GM12878 (cell line): ENCODE data around the gene ARAP2. TPM values are rescaled to one million over a fixed set of nuclear protein-coding genes. Genes with fewer than 3 reads are reported as not detected.

Experiments
- ATAC-seq: fragments of 200-7000 bp; cut with Tn5 transposase; 3 replicates; pipeline ENCODE4 v1.9.1; 2020; ENCODE audit warnings: mild to moderate bottlenecking, moderate library complexity
- BruUV-seq: library from RNA; stranded (reverse); fragments of 400-500 nt; replicated peaks from 2 replicates; lab custom pipeline; 2021; lab: Mats Ljungman, UMichigan
- CTCF ChIA-PET: fragments of 300-600 bp; sonication (Branson Sonifier 250); formaldehyde crosslinking; extraction: SDS; loops from one replicate; lab custom pipeline; 2021; ENCODE audit warnings: inconsistent platforms; lab: Yijun Ruan, JAX
- POLR2A ChIA-PET: fragments of 350-600 bp; formaldehyde crosslinking; extraction: SDS; loops from one replicate; lab custom pipeline; 2021; ENCODE audit warnings: inconsistent platforms; lab: Charles Lee
- RAD21 ChIA-PET: fragments of 300-600 bp; sonication (Branson Sonifier 250); formaldehyde crosslinking; loops from one replicate; lab custom pipeline; 2023; ENCODE audit warnings: antibody characterized with exemption; ENCODE audit not compliant: unreplicated experiment; lab: Charles Lee
- SMC1A ChIA-PET: fragments of 300-600 bp; sonication (Branson Sonifier 250); formaldehyde crosslinking; loops from one replicate; lab custom pipeline; 2023; ENCODE audit not compliant: unreplicated experiment, uncharacterized antibody; lab: Charles Lee
- DNase-seq: peaks from one replicate; pipeline ENCODE4 v3.0.0-alpha.2; 2011; ENCODE audit warnings: low read depth, low spot score
- FAIRE-seq: peaks from 3 replicates; lab custom pipeline; 2011; peaks lifted over from hg19 to GRCh38; lab: Jason Lieb, UNC
- H2AFZ ChIP-seq: 2 replicates; pipeline ENCODE4 v1.6.0; 2011; ENCODE audit warnings: low read depth, low read length, control low read depth; ENCODE audit not compliant: control insufficient read depth
- H3K27ac ChIP-seq: 2 replicates; pipeline ENCODE4 v1.5.1; 2011; ENCODE audit warnings: control low read depth; ENCODE audit not compliant: control insufficient read depth, insufficient read depth
- H3K27me3 ChIP-seq, 2 experiments: replicated peaks in 1 of 2; 2 replicates each; pipeline versions ENCODE4 v1.6.0 to v1.6.1; 2011; ENCODE audit warnings: low read length in 1 of 2; ENCODE audit not compliant: control insufficient read depth in 2 of 2, insufficient read depth in 2 of 2
- H3K36me3 ChIP-seq, 2 experiments: 2 replicates each; pipeline ENCODE4 v1.5.1; 2011; ENCODE audit warnings: low read length in 1 of 2; ENCODE audit not compliant: control insufficient read depth in 2 of 2, insufficient read depth in 2 of 2
- H3K4me1 ChIP-seq: 2 replicates; pipeline ENCODE4 v1.6.1; 2011; ENCODE audit warnings: mild to moderate bottlenecking, low read length, moderate library complexity, mixed read lengths; ENCODE audit not compliant: control insufficient read depth, insufficient read depth
- H3K4me2 ChIP-seq: 2 replicates; pipeline ENCODE4 v1.6.0; 2011; ENCODE audit warnings: control low read depth; ENCODE audit not compliant: control insufficient read depth, insufficient read depth
- H3K4me3 ChIP-seq: fragments of 200-600 bp; sonication (generic); 2 replicates; pipeline ENCODE4 v1.5.1; 2016
- H3K79me2 ChIP-seq: 2 replicates; pipeline ENCODE4 v1.6.0; 2011; ENCODE audit warnings: low read length; ENCODE audit not compliant: control insufficient read depth, insufficient read depth
- H3K9ac ChIP-seq: 2 replicates; pipeline ENCODE4 v1.8.0; 2011; ENCODE audit warnings: low read length, control low read depth, mixed read lengths; ENCODE audit not compliant: control insufficient read depth, insufficient read depth
- H3K9me3 ChIP-seq: replicated peaks from 3 replicates; pipeline ENCODE4 v1.5.1; 2011; ENCODE audit warnings: mild to moderate bottlenecking, low read length; ENCODE audit not compliant: control insufficient read depth, insufficient read depth
- H4K20me1 ChIP-seq: 2 replicates; pipeline ENCODE4 v1.6.0; 2011; ENCODE audit not compliant: control insufficient read depth, insufficient read depth
- FOS ChIP-seq: IDR thresholded peaks from 3 replicates; pipeline ENCODE4 v1.6.1; 2011; ENCODE audit warnings: borderline replicate concordance; ENCODE audit not compliant: insufficient read length; ENCODE audit errors: extremely low read depth
- JUNB ChIP-seq: IDR thresholded peaks from 2 replicates; pipeline ENCODE4 v1.6.1; 2016; ENCODE audit warnings: antibody characterized with exemption, mild to moderate bottlenecking
- LARP7 ChIP-seq: fragments of 450-650 bp; IDR thresholded peaks from 2 replicates; pipeline ENCODE4 v1.6.1; 2017; ENCODE audit warnings: mild to moderate bottlenecking
- PKNOX1 ChIP-seq: fragments of 450-650 bp; IDR thresholded peaks from 2 replicates; pipeline ENCODE4 v1.6.1; 2016; ENCODE audit warnings: mild to moderate bottlenecking
- POLR2A ChIP-seq: IDR thresholded peaks from 2 replicates; pipeline ENCODE4 v1.6.1; 2011; ENCODE audit warnings: low read depth, mild to moderate bottlenecking, low read length
- RCOR1 ChIP-seq: conservative IDR thresholded peaks from 2 replicates; pipeline ENCODE4 v1.6.1; 2012; ENCODE audit warnings: low read depth, low read length, improper control_type of control experiment
- SMAD1 ChIP-seq: fragments of 450-650 bp; IDR thresholded peaks from 2 replicates; pipeline ENCODE4 v1.6.1; 2018; ENCODE audit warnings: mild to moderate bottlenecking, low read depth; ENCODE audit not compliant: partially characterized antibody
- SREBF1 ChIP-seq: IDR thresholded peaks from 2 replicates; pipeline ENCODE4 v1.6.1; 2012; ENCODE audit warnings: mild to moderate bottlenecking, low read length
- SRF ChIP-seq, 2 experiments: IDR thresholded peaks; 2 replicates each; pipeline ENCODE4 v1.6.1; 2011; ENCODE audit warnings: low read depth in 2 of 2, low read length in 2 of 2, mild to moderate bottlenecking in 1 of 2, moderate library complexity in 1 of 2
- SUZ12 ChIP-seq: fragments of 200-600 bp; sonication (generic); IDR thresholded peaks from one replicate; pipeline ENCODE4 v1.6.1; 2018; ENCODE audit warnings: antibody characterized with exemption, mild to moderate bottlenecking; ENCODE audit not compliant: unreplicated experiment
- ZNF207 ChIP-seq: fragments of 450-650 bp; IDR thresholded peaks from 2 replicates; pipeline ENCODE4 v1.6.1; 2014; ENCODE audit warnings: antibody characterized with exemption, mild to moderate bottlenecking, borderline replicate concordance
- ZNF217 ChIP-seq: fragments of 450-650 bp; IDR thresholded peaks from 2 replicates; pipeline ENCODE4 v1.6.1; 2017; ENCODE audit warnings: antibody characterized with exemption, mild to moderate bottlenecking
- ZNF274 ChIP-seq: IDR thresholded peaks from one replicate; pipeline ENCODE4 v1.8.0; 2011; ENCODE audit not compliant: insufficient read length, insufficient read depth
- ZSCAN29 ChIP-seq: fragments of 450-650 bp; IDR thresholded peaks from 2 replicates; pipeline ENCODE4 v1.6.1; 2017; ENCODE audit warnings: mild to moderate bottlenecking, moderate library complexity
- WGBS: methylation state at CpG from one replicate; pipeline ENCODE4 v1.1.6; 2016; ENCODE audit warnings: low lambda C conversion rate; ENCODE audit not compliant: insufficient replicate concordance, insufficient coverage; ENCODE audit errors: missing lambda C conversion rate; 5-methylcytosine and 5-hydroxymethylcytosine counted together
- in situ Hi-C: fragments of 300-500 bp; cut with MboI; formaldehyde crosslinking; loops from 9 replicates; pipeline ENCODE4 v1.14.3; 2018; ENCODE audit warnings: mixed read lengths
- intact Hi-C: fragments of 100-400 bp; cut with micrococcal nuclease; formaldehyde crosslinking; loops from one replicate; pipeline ENCODE4 v1.14.2; 2022; ENCODE audit not compliant: unreplicated experiment
- polyA plus RNA-seq, 11 experiments: library from polyadenylated mRNA; depleted of rRNA in 4 of 11; unstranded in 6 of 11; stranded (reverse) in 5 of 11; fragments of >200 nt; fragmentation: Nextera tagmentation in 4 of 11; fragmentation: Illumina TruSeq in 1 of 11; extraction: Ambion mirVana in 4 of 11; extraction: Trizol in 1 of 11; gene quantifications; 1 replicate in 1 of 11; 2 replicates in 10 of 11; pipeline versions ENCODE4 v1.2.1 to v1.2.3, GENCODE V29; 2011 to 2016; ENCODE audit warnings: inconsistent platforms in 2 of 11, missing spikeins in 2 of 11, low read depth in 1 of 11
- total RNA-seq, 4 experiments: library from RNA; depleted of rRNA in 3 of 4; stranded (reverse); fragments of >200 nt in 3 of 4; fragmentation: Illumina TruSeq in 1 of 4; extraction: Trizol in 1 of 4; gene quantifications; 2 replicates each; pipeline versions ENCODE4 v1.2.1 to v1.2.3, GENCODE V29; 2013 to 2021

Gene ARAP2
- total and polyA plus RNA-seq, 10 of the 15 experiments (the other 5 are each of a cell fraction or from before 2014, with no cell fraction given), result 5.4 to 36.1 (median 12.2) TPM

GRCh38 chr4:36164900-36165630 is 79.2 kb downstream of the ARAP2 start:
- no peaks in the 10 kb centered on the region for H4K20me1 ChIP-seq
- H3K4me3 ChIP-seq, result no peak overlapping the region
- no peak overlapping the region for H3K9ac ChIP-seq
- no peak overlapping the region for H2AFZ ChIP-seq
- SMC1A ChIA-PET, result interaction anchor here (1.3 to 2.2 kb wide), 4 partner anchors 10 to 155 kb away, joined by 3 to 7 read pairs (median 5); no protein-coding TSS in a partner anchor
- H3K79me2 ChIP-seq, result no peaks in the 10 kb centered on the region
- RAD21 ChIA-PET, result no interaction called here
- ATAC-seq (no peak), FAIRE-seq (peak; percentile 41), DNase-seq (no peak)
- no peaks in the 10 kb centered on the region for H3K9me3 ChIP-seq
- H3K4me1 ChIP-seq, result no peaks in the 10 kb centered on the region
- no peak overlapping the region for H3K4me2 ChIP-seq
- in situ Hi-C loops, result no loop called here
- POLR2A ChIA-PET, result interaction anchor here (1.2 kb wide), 1 partner anchor 78 kb away, joined by 3 read pairs; no protein-coding TSS in a partner anchor
- no peak overlapping the region for H3K27ac ChIP-seq
- CTCF ChIA-PET, result interaction anchor here (1.2 to 1.8 kb wide), 3 partner anchors 9 to 238 kb away, joined by 3 to 4 read pairs (median 3); no protein-coding TSS in a partner anchor
- H3K27me3 ChIP-seq, result no peaks in the 10 kb centered on the region
- BruUV-seq, result no TSS peak
- 82% methylated on average over 4 of the region's 4 CpGs for WGBS
- intact Hi-C loops, result no loop called here
- H3K36me3 ChIP-seq, result peaks cover 0 to 5% of the 10 kb centered on the region in 2 experiments; a peak in 1 of 4 replicates
- TF ChIP-seq SUZ12 (no peak), PKNOX1 (no peak), LARP7 (no peak), SRF (IDR thresholded peaks at IDR 0.05; ENCODE audit: low read depth in 2 of 2, low read length in 2 of 2) (no peak), ZNF217 (no peak), SREBF1 (no peak), JUNB (no peak), FOS (no peak), RCOR1 (no peak), POLR2A (no peak), ZSCAN29 (no peak), ZNF274 (no peak), ZNF207 (no peak), SMAD1 (no peak)
